Mucosa of rectum (tissue), 2 donors: ENCODE measurements around the gene VIPAS39.

Source experiments
- H3K27ac ChIP-seq, 2 donors: one replicate each; pipeline ENCODE4 v1.7.0; 2013; ENCODE audit warnings: inconsistent platforms in 2 of 2, low read depth in 2 of 2, low read length in 2 of 2
- H3K27me3 ChIP-seq, 2 donors: one replicate each; pipeline ENCODE4 v1.7.0; 2013; ENCODE audit warnings: low read length in 2 of 2; ENCODE audit not compliant: control insufficient read depth in 2 of 2, insufficient read depth in 2 of 2
- H3K36me3 ChIP-seq, 2 donors: one replicate each; pipeline ENCODE4 v1.7.0; 2013; ENCODE audit warnings: low read length in 2 of 2; ENCODE audit not compliant: control insufficient read depth in 2 of 2, insufficient read depth in 2 of 2
- H3K4me1 ChIP-seq, 2 donors: one replicate each; pipeline ENCODE4 v1.7.0; 2013; ENCODE audit warnings: low read length in 2 of 2, mild to moderate bottlenecking in 1 of 2; ENCODE audit not compliant: control insufficient read depth in 2 of 2, insufficient read depth in 2 of 2
- H3K4me3 ChIP-seq, 2 donors: one replicate each; pipeline ENCODE4 v1.7.0; 2013; ENCODE audit warnings: low read length in 2 of 2
- H3K9ac ChIP-seq, 2 donors: one replicate each; pipeline ENCODE4 v1.7.0; 2013; ENCODE audit warnings: low read length in 2 of 2, low read depth in 1 of 2, mild to moderate bottlenecking in 1 of 2
- H3K9me3 ChIP-seq, 2 donors: one replicate each; pipeline ENCODE4 v1.7.0; 2013; ENCODE audit warnings: low read length in 2 of 2; ENCODE audit not compliant: control insufficient read depth in 2 of 2
- donor health status: healthy.
- donor health status: Normal muscosa, but diverticular disease.

VIPAS39 gene

DNA sequence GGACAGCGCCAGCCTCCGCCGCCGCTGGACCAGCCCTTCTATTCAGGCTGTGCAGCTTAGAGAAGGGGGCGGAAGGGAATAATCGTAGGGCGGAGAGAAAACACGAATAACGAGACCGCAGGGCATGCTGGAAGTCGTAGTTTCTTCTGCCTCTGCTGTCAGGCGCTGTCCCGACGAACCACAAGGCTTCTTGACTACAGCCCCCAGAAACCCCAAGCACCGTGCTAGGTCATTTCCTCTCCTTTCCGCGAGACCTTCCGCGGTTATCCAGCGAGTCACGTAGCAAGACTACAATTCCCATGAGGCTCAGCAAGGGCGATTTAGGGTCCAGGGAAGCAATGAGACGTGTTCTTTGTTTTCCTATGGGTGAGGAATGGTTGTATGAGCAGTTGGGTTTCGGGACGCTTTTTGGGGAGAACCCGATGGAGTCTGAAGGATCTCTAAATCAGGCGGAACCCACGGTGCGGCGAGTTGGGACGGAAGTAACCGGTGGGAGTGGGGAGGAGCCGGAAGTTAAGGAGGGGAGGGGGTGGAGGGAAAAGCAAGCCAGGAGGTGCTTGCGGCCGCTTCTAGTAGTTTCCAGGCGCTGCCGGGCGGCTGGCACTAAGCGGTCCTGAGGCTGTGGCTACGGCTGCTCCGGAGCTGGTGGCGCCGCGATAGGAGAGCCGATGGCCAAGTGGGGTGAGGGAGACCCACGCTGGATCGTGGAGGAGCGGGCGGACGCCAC lies at the start of gene VIPAS39, which contains the start of gene AHSA1:
Gene VIPAS39 (minus strand): TSS at position 80 of the 727 bp plus-strand sequence. CDS start 3,499 bp downstream, outside the sequence.
Gene AHSA1 (plus strand): TSS at position 572 of the 727 bp plus-strand sequence. CDS start 97 bp downstream, at position 669.
- H3K27ac ChIP-seq = peak within 1 kb of the TSS; percentile 93 to 95
- peaks cover 18 to 25% of the 10 kb centered on the region in 2 donors for H3K4me1 ChIP-seq
- H3K9me3 ChIP-seq = no peaks in the 10 kb centered on the region
- H3K9ac ChIP-seq = peak within 1 kb of the TSS; percentile 88 to 95
- no peaks in the 10 kb centered on the region for H3K27me3 ChIP-seq
- peaks cover 26 to 31% of the 10 kb centered on the region in 2 donors for H3K36me3 ChIP-seq
- H3K4me3 ChIP-seq = peak within 1 kb of the TSS; percentile 97 to 99

DNA sequence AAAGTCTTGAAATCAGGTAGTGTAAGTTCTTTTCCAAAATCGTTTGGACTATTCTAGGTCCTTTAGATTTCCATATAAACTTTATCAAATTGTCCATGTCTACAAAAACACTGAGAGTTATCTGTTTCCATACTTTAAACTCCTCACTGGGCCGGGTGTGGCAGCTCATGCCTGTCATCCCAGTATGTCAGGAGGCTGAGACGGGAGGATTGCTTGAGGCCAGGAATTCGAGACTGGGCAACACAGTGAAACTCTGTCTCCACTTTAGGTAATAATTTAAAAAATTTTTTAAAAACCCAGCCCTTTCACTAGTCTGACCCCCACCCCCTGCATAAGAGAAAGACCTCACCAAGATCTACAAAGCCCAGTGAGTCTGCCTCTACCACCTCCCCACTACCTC lies 47.6 kb upstream of the VIPAS39 start:
- Histone ChIP-seq H3K27ac (no peak overlapping the region), H3K9ac (no peak overlapping the region), H3K4me1 (no peaks in the 10 kb centered on the region), H3K9me3 (no peaks in the 10 kb centered on the region), H3K36me3 (peaks cover 12 to 15% of the 10 kb centered on the region in 2 donors), H3K27me3 (peaks cover 2 to 3% of the 10 kb centered on the region in 2 donors), H3K4me3 (no peak overlapping the region)

DNA sequence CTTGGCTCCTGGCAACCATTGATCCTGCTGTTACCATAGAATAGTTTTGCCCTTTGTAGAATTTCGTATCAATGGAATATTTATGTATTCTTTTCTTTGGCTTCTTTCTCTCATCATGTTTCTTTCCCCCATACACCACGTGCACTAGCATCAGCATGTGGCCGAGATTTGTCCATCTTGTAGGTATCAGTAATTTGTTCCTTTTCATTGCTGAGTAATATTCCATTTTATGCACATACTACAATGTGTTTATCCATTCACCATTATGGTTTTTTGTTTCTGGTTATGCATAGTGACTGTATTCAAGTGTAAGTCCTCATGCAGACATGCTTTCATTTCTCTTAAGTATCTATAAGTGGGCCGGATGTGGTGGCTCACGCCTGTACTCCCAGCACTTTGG lies 45.7 kb upstream of the VIPAS39 start:
- peaks cover 2 to 4% of the 10 kb centered on the region in 2 donors for H3K36me3 ChIP-seq
- H3K9ac ChIP-seq = no peak overlapping the region
- no peaks in the 10 kb centered on the region for H3K9me3 ChIP-seq
- no peak overlapping the region for H3K4me3 ChIP-seq
- H3K27ac ChIP-seq = no peak overlapping the region
- H3K27me3 ChIP-seq = peaks cover 9 to 12% of the 10 kb centered on the region in 2 donors
- H3K4me1 ChIP-seq = peaks cover 0 to 4% of the 10 kb centered on the region in 2 donors

- Histone ChIP-seq H3K36me3 (no peaks in the 10 kb centered on the region), H3K4me3 (no peak overlapping the region)
These were observed 44.8 kb upstream of the VIPAS39 start for GRCh38 chr14:77502109-77502782.

DNA sequence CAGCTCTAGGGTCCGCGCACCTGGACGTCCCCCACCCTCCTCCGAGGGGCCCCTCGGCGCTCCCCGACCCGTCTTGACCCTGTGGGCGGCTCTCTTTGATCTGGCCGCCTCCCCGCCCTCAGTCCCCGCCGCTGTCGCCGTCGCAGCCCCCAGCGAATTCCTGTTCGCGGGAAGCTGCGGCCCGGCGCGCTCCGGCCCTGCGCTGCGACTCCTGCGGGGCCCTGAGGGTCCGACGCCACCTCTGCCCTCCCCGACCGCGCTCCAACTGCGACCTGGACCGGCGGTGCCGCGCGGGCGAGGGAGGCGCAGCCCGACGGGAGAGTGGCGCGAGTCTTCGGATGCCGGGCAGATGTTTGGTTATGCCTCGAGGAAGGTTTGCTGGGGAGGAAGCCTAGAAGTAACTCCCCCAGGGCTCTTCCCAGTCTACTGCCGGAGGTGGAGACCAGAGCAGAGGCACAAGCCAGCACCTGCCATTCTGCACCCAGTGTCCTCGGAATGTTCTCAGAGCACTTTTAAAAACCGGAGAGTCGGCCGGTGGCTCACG lies 41.7 kb upstream of the VIPAS39 start:
- Histone ChIP-seq H3K4me1 (peaks cover 3 to 8% of the 10 kb centered on the region in 2 donors), H3K9ac (no peak overlapping the region), H3K9me3 (no peaks in the 10 kb centered on the region), H3K27me3 (peaks cover 17 to 18% of the 10 kb centered on the region in 2 donors), H3K27ac (no peak overlapping the region), H3K36me3 (no peaks in the 10 kb centered on the region), H3K4me3 (peak overlapping the region; percentile 37 to 54)

More at GRCh38 chr14:77502109-77502782, 44.8 kb upstream of the VIPAS39 start:
- peaks cover 14 to 17% of the 10 kb centered on the region in 2 donors for H3K27me3 ChIP-seq
- no peak overlapping the region for H3K27ac ChIP-seq
- no peak overlapping the region for H3K9ac ChIP-seq
- H3K9me3 ChIP-seq = no peaks in the 10 kb centered on the region
- peaks cover 3 to 8% of the 10 kb centered on the region in 2 donors for H3K4me1 ChIP-seq

GRCh38 chr14:77498120-77498979 lies 40.9 kb upstream of the VIPAS39 start, which contains the start of gene ISM2:
TSS of gene ISM2 (minus strand) at chr14:77498816. CDS start at chr14:77498793, 23 bp downstream.
- H3K4me1 ChIP-seq = peaks cover 3 to 8% of the 10 kb centered on the region in 2 donors
- no peak within 1 kb of the TSS for H3K9ac ChIP-seq
- peaks cover 17 to 18% of the 10 kb centered on the region in 2 donors for H3K27me3 ChIP-seq
- H3K4me3 ChIP-seq = peak within 1 kb of the TSS; percentile 37 to 54
- no peak within 1 kb of the TSS for H3K27ac ChIP-seq
- no peaks in the 10 kb centered on the region for H3K36me3 ChIP-seq
- H3K9me3 ChIP-seq = no peaks in the 10 kb centered on the region

DNA sequence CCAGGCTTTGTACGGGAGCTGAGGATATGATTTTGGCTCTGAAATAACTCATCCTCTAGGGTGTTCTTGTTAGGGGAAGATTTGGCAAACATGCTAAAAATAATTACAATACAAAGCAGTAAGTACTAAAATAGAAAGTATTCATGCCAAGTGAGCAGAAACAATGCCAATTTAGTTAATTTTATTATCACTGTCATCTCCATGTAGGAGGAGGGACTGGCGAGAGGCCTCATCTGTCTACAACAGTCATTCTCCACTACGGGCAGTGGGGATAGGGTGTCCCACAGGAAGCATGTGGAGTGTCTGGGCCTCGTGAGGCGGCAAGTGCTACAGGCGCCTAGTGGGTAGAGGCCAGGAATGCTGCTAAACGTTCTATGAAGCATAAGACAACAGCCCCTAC lies 37.9 kb upstream of the VIPAS39 start:
- Histone ChIP-seq H3K27ac (no peak overlapping the region), H3K9ac (no peak overlapping the region), H3K4me3 (no peak overlapping the region), H3K36me3 (no peaks in the 10 kb centered on the region), H3K4me1 (peaks cover 3 to 8% of the 10 kb centered on the region in 2 donors), H3K27me3 (peaks cover 17 to 18% of the 10 kb centered on the region in 2 donors), H3K9me3 (no peaks in the 10 kb centered on the region)

- H3K9ac ChIP-seq = no peak overlapping the region
- H3K9me3 ChIP-seq = no peaks in the 10 kb centered on the region
- no peaks in the 10 kb centered on the region for H3K4me1 ChIP-seq
- no peaks in the 10 kb centered on the region for H3K27me3 ChIP-seq
- no peak overlapping the region for H3K27ac ChIP-seq
- H3K36me3 ChIP-seq = no peaks in the 10 kb centered on the region
- no peak overlapping the region for H3K4me3 ChIP-seq
These were observed 33.7 kb upstream of the VIPAS39 start for GRCh38 chr14:77491056-77491455.

DNA sequence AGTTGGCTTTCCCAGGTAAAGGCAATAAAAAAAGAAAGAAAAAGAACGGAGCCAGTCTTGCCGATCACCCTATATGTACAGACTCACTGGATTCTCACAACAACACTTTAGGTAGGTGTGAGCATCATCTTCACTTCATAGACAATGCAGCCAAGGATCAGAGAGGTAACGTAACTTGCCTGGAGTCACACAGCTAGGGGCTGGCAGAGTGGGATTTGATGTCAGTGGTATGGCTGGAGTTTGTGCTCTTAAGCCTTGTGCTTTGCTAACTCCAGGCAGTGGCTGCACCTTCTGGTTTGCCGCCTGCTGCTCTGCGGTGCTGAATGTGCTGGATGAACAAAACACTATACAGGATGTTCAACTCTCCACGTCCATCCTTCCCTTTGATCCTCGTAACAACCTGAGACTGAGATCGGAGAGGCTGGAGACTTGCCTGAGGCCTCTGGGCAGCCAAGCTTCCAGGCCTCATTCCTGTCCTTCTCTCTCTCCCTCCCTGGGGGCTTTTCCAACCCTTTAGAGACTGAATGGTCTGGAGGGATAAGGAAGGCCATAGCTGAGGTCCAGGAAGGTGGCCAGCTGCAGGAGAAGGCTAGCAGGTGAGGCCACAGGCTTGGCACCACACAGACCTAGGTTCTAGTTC lies 33.1 kb upstream of the VIPAS39 start:
- Histone ChIP-seq H3K27me3 (no peaks in the 10 kb centered on the region), H3K27ac (no peak overlapping the region), H3K36me3 (no peaks in the 10 kb centered on the region), H3K4me3 (no peak overlapping the region), H3K9me3 (no peaks in the 10 kb centered on the region), H3K4me1 (no peaks in the 10 kb centered on the region), H3K9ac (no peak overlapping the region)
